GM12874 (cell line): ENCODE results near the gene CWC22.

Experiments used
- CTCF ChIP-seq: IDR thresholded peaks from 2 replicates; pipeline ENCODE4 v1.5.1; 2011; ENCODE audit warnings: low read depth, mild to moderate bottlenecking, control low read depth, low read length, moderate library complexity; ENCODE audit not compliant: insufficient read depth

The CWC22 gene

GRCh38 chr2:180006781-180007579 lies at the start of gene CWC22:
Gene CWC22 (minus strand): TSS chr2:180007297. CDS start chr2:179993341, 13,956 bp downstream.
- no peak for TF ChIP-seq CTCF

GRCh38 chr2:180056367-180057118 lies 49.4 kb upstream of the CWC22 start:
- TF ChIP-seq CTCF, result no peak

GRCh38 chr2:180050246-180050645 lies 43.1 kb upstream of the CWC22 start:
- no peak for TF ChIP-seq CTCF

GRCh38 chr2:180048251-180048650 lies 41.2 kb upstream of the CWC22 start:
- no peak for TF ChIP-seq CTCF

- TF ChIP-seq CTCF, result no peak
Measured at GRCh38 chr2:180046776-180047175, 39.7 kb upstream of the CWC22 start.

- no peak for TF ChIP-seq CTCF
Measured at GRCh38 chr2:180046202-180046601, 39.1 kb upstream of the CWC22 start.

- TF ChIP-seq CTCF, result no peak
Measured at GRCh38 chr2:180040146-180040925, 33.2 kb upstream of the CWC22 start.
